H9 (cell line): ENCODE data around the gene FAM210A. TPM values are rescaled to one million over a fixed set of nuclear protein-coding genes. Genes with fewer than 3 reads are reported as not detected.

Experiments
- DNase-seq: peaks from one replicate; pipeline ENCODE4 v3.0.0-alpha.2; 2017
- H2AFZ ChIP-seq: one replicate; pipeline ENCODE4 v1.6.1; 2013; ENCODE audit warnings: mild to moderate bottlenecking, low read length, control low read depth, moderate library complexity
- H2AK5ac ChIP-seq: 2 replicates; pipeline ENCODE4 v1.6.1; 2013; ENCODE audit warnings: low read length, control low read depth, mixed read lengths; ENCODE audit not compliant: insufficient read length
- H2BK120ac ChIP-seq: one replicate; pipeline ENCODE4 v1.6.1; 2013; ENCODE audit warnings: low read depth, mild to moderate bottlenecking, low read length, control low read depth, inconsistent platforms; ENCODE audit not compliant: poor library complexity, severe bottlenecking
- H2BK12ac ChIP-seq: 2 replicates; pipeline ENCODE4 v1.6.1; 2013; ENCODE audit warnings: low read length, control low read depth, mixed read lengths, low read depth; ENCODE audit not compliant: insufficient read length
- H2BK15ac ChIP-seq: 2 replicates; pipeline ENCODE4 v1.6.1; 2013; ENCODE audit warnings: low read depth, low read length, control low read depth
- H2BK20ac ChIP-seq: one replicate; pipeline ENCODE4 v1.6.1; 2013; ENCODE audit warnings: low read depth, mild to moderate bottlenecking, low read length, control low read depth, inconsistent platforms; ENCODE audit not compliant: poor library complexity, severe bottlenecking
- H2BK5ac ChIP-seq: 2 replicates; pipeline ENCODE4 v1.6.1; 2013; ENCODE audit warnings: low read length, control low read depth, mixed read lengths; ENCODE audit not compliant: insufficient read length
- H3K14ac ChIP-seq: 2 replicates; pipeline ENCODE4 v1.6.1; 2013; ENCODE audit warnings: low read length, control low read depth; ENCODE audit not compliant: insufficient read depth
- H3K18ac ChIP-seq: 2 replicates; pipeline ENCODE4 v1.6.1; 2013; ENCODE audit warnings: low read depth, mild to moderate bottlenecking, mixed read lengths, low read length, control low read depth; ENCODE audit not compliant: insufficient read length
- H3K23ac ChIP-seq: 2 replicates; pipeline ENCODE4 v1.6.1; 2013; ENCODE audit warnings: low read length, control low read depth, mixed read lengths, low read depth; ENCODE audit not compliant: insufficient read length
- H3K23me2 ChIP-seq: 2 replicates; pipeline ENCODE4 v1.6.1; 2013; ENCODE audit warnings: low read depth, mild to moderate bottlenecking, mixed read lengths, low read length, control low read depth; ENCODE audit not compliant: insufficient read length, poor library complexity, severe bottlenecking
- H3K27ac ChIP-seq: 2 replicates; pipeline ENCODE4 v1.5.1; 2013; ENCODE audit warnings: low read length, control low read depth, mixed read lengths, low read depth; ENCODE audit not compliant: insufficient read length
- H3K27me3 ChIP-seq: 2 replicates; pipeline ENCODE4 v1.6.1; 2013; ENCODE audit warnings: low read length, control low read depth, inconsistent platforms; ENCODE audit not compliant: insufficient read depth
- H3K4ac ChIP-seq: 2 replicates; pipeline ENCODE4 v1.6.1; 2013; ENCODE audit warnings: low read depth, mild to moderate bottlenecking, control low read depth, inconsistent platforms, low read length, moderate library complexity
- H3K4me1 ChIP-seq: 2 replicates; pipeline ENCODE4 v1.6.1; 2013; ENCODE audit warnings: low read length, control low read depth, inconsistent platforms; ENCODE audit not compliant: insufficient read depth
- H3K4me2 ChIP-seq: 2 replicates; pipeline ENCODE4 v1.6.1; 2013; ENCODE audit warnings: low read length, control low read depth, mixed read lengths; ENCODE audit not compliant: insufficient read length, insufficient read depth
- H3K56ac ChIP-seq: 2 replicates; pipeline ENCODE4 v1.6.1; 2013; ENCODE audit warnings: low read depth, mild to moderate bottlenecking, mixed read lengths, low read length, control low read depth; ENCODE audit not compliant: insufficient read length
- H3K79me1 ChIP-seq: 2 replicates; pipeline ENCODE4 v1.6.1; 2013; ENCODE audit warnings: low read depth, mild to moderate bottlenecking, moderate library complexity, low read length, control low read depth, inconsistent platforms; ENCODE audit not compliant: insufficient read depth, poor library complexity, severe bottlenecking
- H3K79me2 ChIP-seq: 2 replicates; pipeline ENCODE4 v1.6.1; 2013; ENCODE audit warnings: low read length, control low read depth, inconsistent platforms; ENCODE audit not compliant: insufficient read depth
- H3K9ac ChIP-seq: 2 replicates; pipeline ENCODE4 v1.6.1; 2013; ENCODE audit warnings: low read length, control low read depth, mixed read lengths; ENCODE audit not compliant: insufficient read length; ENCODE audit errors: extremely low read depth
- H3K9me3 ChIP-seq: one replicate; pipeline ENCODE4 v1.6.1; 2013; ENCODE audit warnings: low read depth, low read length, inconsistent platforms; ENCODE audit not compliant: control insufficient read depth
- H3T11ph ChIP-seq: one replicate; pipeline ENCODE4 v1.6.1; 2013; ENCODE audit warnings: mild to moderate bottlenecking, low read length, control low read depth, inconsistent platforms
- H4K20me1 ChIP-seq: one replicate; pipeline ENCODE4 v1.6.1; 2013; ENCODE audit not compliant: control insufficient read depth, insufficient read length, insufficient read depth
- H4K5ac ChIP-seq: 2 replicates; pipeline ENCODE4 v1.6.1; 2013; ENCODE audit warnings: low read depth, mild to moderate bottlenecking, mixed read lengths, low read length, control low read depth; ENCODE audit not compliant: insufficient read length
- H4K8ac ChIP-seq: replicated peaks from 2 replicates; pipeline ENCODE4 v1.6.1; 2013; ENCODE audit warnings: low read length, control low read depth, mixed read lengths, low read depth; ENCODE audit not compliant: insufficient read length
- H4K91ac ChIP-seq: 2 replicates; pipeline ENCODE4 v1.6.1; 2013; ENCODE audit warnings: low read depth, mild to moderate bottlenecking, moderate library complexity, mixed read lengths, low read length, control low read depth; ENCODE audit not compliant: insufficient read length
- H3K27ac Mint-ChIP-seq, 3 experiments: 2 replicates in 2 of 3; 3 replicates in 1 of 3; pipeline ENCODE4 v1.8.0; 2020 to 2021; ENCODE audit warnings: mixed read lengths in 3 of 3, mild to moderate bottlenecking in 1 of 3, moderate library complexity in 1 of 3
- H3K27me3 Mint-ChIP-seq: 2 replicates; pipeline ENCODE4 v1.8.0; 2021; ENCODE audit warnings: low read depth, mild to moderate bottlenecking, moderate library complexity, mixed read lengths
- H3K36me3 Mint-ChIP-seq, 3 experiments: 2 replicates in 2 of 3; 3 replicates in 1 of 3; pipeline ENCODE4 v1.8.0; 2020 to 2021; ENCODE audit warnings: low read depth in 3 of 3, mixed read lengths in 3 of 3; ENCODE audit not compliant: insufficient read depth in 1 of 3
- H3K4me1 Mint-ChIP-seq, 2 experiments: 2 replicates each; pipeline ENCODE4 v1.8.0; 2020; ENCODE audit warnings: mixed read lengths in 2 of 2
- H3K4me3 Mint-ChIP-seq, 2 experiments: 2 replicates in 1 of 2; 3 replicates in 1 of 2; pipeline ENCODE4 v1.8.0; 2020 to 2021; ENCODE audit warnings: mild to moderate bottlenecking in 2 of 2, mixed read lengths in 2 of 2, moderate library complexity in 1 of 2
- H3K9me3 Mint-ChIP-seq, 2 experiments: 2 replicates in 1 of 2; 3 replicates in 1 of 2; pipeline ENCODE4 v1.8.0; 2020; ENCODE audit warnings: mild to moderate bottlenecking in 2 of 2, mixed read lengths in 2 of 2, moderate library complexity in 1 of 2
- CTCF ChIP-seq: fragments of 200-600 bp; sonication (generic); conservative IDR thresholded peaks from 3 replicates; pipeline ENCODE4 v1.8.0; 2021; ENCODE audit warnings: antibody characterized with exemption, mild to moderate bottlenecking
- WGBS: extraction: QIAGEN DNeasy Blood & Tissue Kit; methylation state at CpG from one replicate; pipeline ENCODE4 v1.1.7; 2013; ENCODE audit warnings: missing lambda C conversion rate, low lambda C conversion rate, mixed read lengths; ENCODE audit not compliant: insufficient read length; ENCODE audit errors: extremely low coverage; 5-methylcytosine and 5-hydroxymethylcytosine counted together
- total RNA-seq: library from RNA; stranded (reverse); gene quantifications from 2 replicates; pipeline ENCODE4 v1.2.1, GENCODE V29; 2021

FAM210A gene
- total RNA-seq, 1 experiment from 2014 or later = 22.5 TPM

GRCh38 chr18:13638719-13639595 is 87.4 kb downstream of the FAM210A start:
- no peak for TF ChIP-seq CTCF
- H3K27me3 Mint-ChIP-seq = no peaks in the 10 kb centered on the region

More at GRCh38 chr18:13638719-13639595, 87.4 kb downstream of the FAM210A start:
- DNase-seq = no peak
- Histone ChIP-seq H2BK15ac (no peak overlapping the region), H2BK12ac (no peak overlapping the region), H3K56ac (no peak overlapping the region), H4K91ac (no peak overlapping the region), H2AK5ac (no peak overlapping the region), H3K4ac (no peak overlapping the region), H3K23me2 (no peaks in the 10 kb centered on the region), H3K23ac (no peak overlapping the region), H4K8ac (no peak overlapping the region), H3K27ac (no peak overlapping the region), H2BK20ac (no peak overlapping the region), H3K79me1 (no peaks in the 10 kb centered on the region), H3K14ac (no peak overlapping the region), H3K27me3 (no peaks in the 10 kb centered on the region), H4K20me1 (no peaks in the 10 kb centered on the region), H2BK120ac (no peak overlapping the region), H3K18ac (no peak overlapping the region), H3K4me1 (no peaks in the 10 kb centered on the region), H3K9ac (no peak overlapping the region), H3K9me3 (no peaks in the 10 kb centered on the region), H3K79me2 (no peaks in the 10 kb centered on the region), H4K5ac (no peak overlapping the region), H3T11ph (no peak overlapping the region), H2AFZ (no peak overlapping the region), H2BK5ac (no peak overlapping the region), H3K4me2 (no peak overlapping the region)
- H3K36me3 Mint-ChIP-seq = no peaks in the 10 kb centered on the region
- H3K27ac Mint-ChIP-seq = no peak overlapping the region
- peaks cover 4 to 5% of the 10 kb centered on the region in 2 experiments; a peak in 4 of 5 replicates for H3K9me3 Mint-ChIP-seq
- WGBS = no CpG with 5 or more reads among the region's 10 CpGs
- H3K4me3 Mint-ChIP-seq = no peak overlapping the region
- H3K4me1 Mint-ChIP-seq = no peaks in the 10 kb centered on the region
